Measurements from ENCODE around the gene NDUFS6.

- TF ChIP-seq POLR2A (IDR thresholded peaks at IDR 0.05) = no peak
- TF ChIP-seq CTCF (IDR thresholded peaks at IDR 0.05) = no peak
These were observed 43.7 kb downstream of the NDUFS6 start for GRCh38 chr5:1844708-1845436.

Data from lower leg skin (tissue), 3 donors.